K562 (cell line): ENCODE results near the gene MEX3A. TPM values are rescaled to one million over a fixed set of nuclear protein-coding genes. Genes with fewer than 3 reads are reported as not detected.

ENCODE experiments used
- ADNP ChIP-seq: fragments of 200-800 bp; sonication (Bioruptor generic); IDR thresholded peaks from 2 replicates; pipeline ENCODE4 v1.6.1; 2016; ENCODE audit warnings: missing genetic modification characterization, missing compliant biosample characterization
- CREM ChIP-seq: IDR thresholded peaks from 2 replicates; pipeline ENCODE4 v1.6.1; 2014; ENCODE audit warnings: antibody characterized with exemption, low read depth
- CTCF ChIP-seq, 3 experiments: IDR thresholded peaks in 2 of 3; conservative IDR thresholded peaks in 1 of 3; 2 replicates each; pipeline ENCODE4 v1.5.1; 2011 to 2012; ENCODE audit warnings: low read length in 3 of 3, mild to moderate bottlenecking in 3 of 3, control low read depth in 2 of 3, improper control_type of control experiment in 1 of 3, inconsistent platforms in 1 of 3, low read depth in 1 of 3, mixed read lengths in 1 of 3, moderate library complexity in 1 of 3; ENCODE audit not compliant: insufficient read depth in 2 of 3
- EP400 ChIP-seq: fragments of 450-650 bp; IDR thresholded peaks from 2 replicates; pipeline ENCODE4 v1.6.1; 2017; ENCODE audit warnings: antibody characterized with exemption, mild to moderate bottlenecking, moderate library complexity
- KDM2B ChIP-seq: fragments of 250-450 bp; sonication (Bioruptor Pico); IDR thresholded peaks from 2 replicates; pipeline ENCODE4 v1.8.0; 2021; ENCODE audit warnings: mild to moderate bottlenecking, moderate library complexity
- MLLT1 ChIP-seq, 2 experiments: fragments of 450-650 bp; IDR thresholded peaks; 2 replicates each; pipeline ENCODE4 v1.6.1; 2016
- POLR2AphosphoS2 ChIP-seq: IDR thresholded peaks from 2 replicates; pipeline ENCODE4 v1.6.1; 2012; ENCODE audit warnings: low read length, improper control_type of control experiment
- POLR2AphosphoS5 ChIP-seq: IDR thresholded peaks from 2 replicates; pipeline ENCODE4 v1.6.1; 2011; ENCODE audit warnings: mild to moderate bottlenecking, low read depth, low read length, moderate library complexity; ENCODE audit not compliant: control insufficient read depth, insufficient read depth
- RAD51 ChIP-seq: fragments of 450-650 bp; IDR thresholded peaks from 2 replicates; pipeline ENCODE4 v1.7.1; 2016; ENCODE audit warnings: low read depth, mild to moderate bottlenecking, borderline replicate concordance
- SAP30 ChIP-seq: fragments of 200-600 bp; sonication (generic); IDR thresholded peaks from 2 replicates; pipeline ENCODE4 v1.6.1; 2012; ENCODE audit warnings: borderline replicate concordance, low read depth, mild to moderate bottlenecking, moderate library complexity, low read length, control low read depth, inconsistent platforms; ENCODE audit not compliant: insufficient read depth, poor library complexity, severe bottlenecking
- SMARCA5 ChIP-seq: fragments of 450-650 bp; IDR thresholded peaks from 2 replicates; pipeline ENCODE4 v1.6.1; 2016
- SMC3 ChIP-seq: conservative IDR thresholded peaks from 2 replicates; pipeline ENCODE4 v1.6.1; 2011; ENCODE audit warnings: low read depth, low read length, improper control_type of control experiment; ENCODE audit not compliant: insufficient read depth
- U2AF2 ChIP-seq: fragments of 200-400 bp; formaldehyde crosslinking; optimal IDR thresholded peaks from 2 replicates; pipeline ENCODE3; 2017; ENCODE audit warnings: low read depth, mild to moderate bottlenecking, low read length
- ZBTB9 ChIP-seq: fragments of 450-650 bp; formaldehyde crosslinking; IDR thresholded peaks from 2 replicates; pipeline ENCODE4 v1.4.0; 2020; ENCODE audit warnings: mild to moderate bottlenecking, moderate library complexity
- polyA plus RNA-seq, 8 experiments: library from polyadenylated mRNA; depleted of rRNA in 4 of 8; stranded (reverse) in 5 of 8; unstranded in 3 of 8; fragments of >200 nt; fragmentation: Nextera tagmentation in 2 of 8; fragmentation: Illumina TruSeq in 1 of 8; extraction: Ambion mirVana in 2 of 8; extraction: Trizol in 1 of 8; gene quantifications; 2 replicates each; pipeline versions ENCODE4 v1.2.1 to v1.2.3, GENCODE V29; 2011 to 2014; ENCODE audit warnings: inconsistent platforms in 1 of 8, missing spikeins in 1 of 8
- total RNA-seq, 7 experiments: library from RNA; depleted of rRNA in 6 of 7; stranded (reverse); fragments of >200 nt in 6 of 7; fragmentation: Illumina TruSeq in 2 of 7; extraction: Trizol in 2 of 7; gene quantifications; 2 replicates each; pipeline versions ENCODE4 v1.2.1 to v1.2.3, GENCODE V29; 2011 to 2021; ENCODE audit warnings: low replicate concordance in 1 of 7
- TF ChIP-seq, protein P1 (sequence below): sonication (generic); formaldehyde crosslinking; IDR thresholded peaks from 2 replicates; pipeline ENCODE4 v1.8.0; 2022; ENCODE audit warnings: mild to moderate bottlenecking, low read depth, missing genetic modification reagents
- TF ChIP-seq, protein P2 (sequence below): sonication (generic); formaldehyde crosslinking; IDR thresholded peaks from 2 replicates; pipeline ENCODE4 v1.9.0; 2022; ENCODE audit warnings: mild to moderate bottlenecking, missing genetic modification reagents
- TF ChIP-seq, protein P3 (sequence below): fragments of 250-450 bp; sonication (Bioruptor Pico); IDR thresholded peaks from 2 replicates; pipeline ENCODE4 v1.8.0; 2021; ENCODE audit warnings: mild to moderate bottlenecking, moderate library complexity

The MEX3A gene
- total and polyA plus RNA-seq, 9 of the 15 experiments (the other 6 are each of a cell fraction or from before 2014, with no cell fraction given), result 0.36 to 13.7 (median 5.2) TPM

GRCh38 chr1:156052862-156053767 is 29.1 kb downstream of the MEX3A start (continued):
- TF ChIP-seq MLLT1 (IDR thresholded peaks at IDR 0.05) (0 out of 4 replicates have a peak, but pooled peaks of 1 of the 2 experiments have one; percentile 18), SMC3 (peak; percentile 9; the same call in 1 of the 2 replicates), KDM2B (CRISPR knock-in tag) (no peak), CREM (peak; percentile 31), SAP30 (peak; percentile 51), POLR2AphosphoS5 (0 out of 2 replicates have a peak, but pooled peaks have one; percentile 20), RAD51 (no peak), CTCF (IDR thresholded peaks at IDR 0.05 in 2 of 3, conservative IDR thresholded peaks at IDR 0.05 in 1 of 3; ENCODE audit: insufficient read depth in 2 of 3, low read depth in 1 of 3, low read length in 3 of 3) (peak in 2 of 3 experiments; percentile 40 to 55; a peak in 4 of 6 replicates), ADNP (tag) (no peak), POLR2AphosphoS2 (no peak), ZBTB9 (CRISPR knock-in tag) (no peak), EP400 (peak; percentile 84), SMARCA5 (peak; percentile 72; the same call in 1 of the 2 replicates), U2AF2 (no peak)
- TF ChIP-seq, protein P1, sequence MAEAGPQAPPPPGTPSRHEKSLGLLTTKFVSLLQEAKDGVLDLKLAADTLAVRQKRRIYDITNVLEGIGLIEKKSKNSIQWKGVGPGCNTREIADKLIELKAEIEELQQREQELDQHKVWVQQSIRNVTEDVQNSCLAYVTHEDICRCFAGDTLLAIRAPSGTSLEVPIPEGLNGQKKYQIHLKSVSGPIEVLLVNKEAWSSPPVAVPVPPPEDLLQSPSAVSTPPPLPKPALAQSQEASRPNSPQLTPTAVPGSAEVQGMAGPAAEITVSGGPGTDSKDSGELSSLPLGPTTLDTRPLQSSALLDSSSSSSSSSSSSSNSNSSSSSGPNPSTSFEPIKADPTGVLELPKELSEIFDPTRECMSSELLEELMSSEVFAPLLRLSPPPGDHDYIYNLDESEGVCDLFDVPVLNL (CRISPR knock-in tag), result no peak
- TF ChIP-seq, protein P2, sequence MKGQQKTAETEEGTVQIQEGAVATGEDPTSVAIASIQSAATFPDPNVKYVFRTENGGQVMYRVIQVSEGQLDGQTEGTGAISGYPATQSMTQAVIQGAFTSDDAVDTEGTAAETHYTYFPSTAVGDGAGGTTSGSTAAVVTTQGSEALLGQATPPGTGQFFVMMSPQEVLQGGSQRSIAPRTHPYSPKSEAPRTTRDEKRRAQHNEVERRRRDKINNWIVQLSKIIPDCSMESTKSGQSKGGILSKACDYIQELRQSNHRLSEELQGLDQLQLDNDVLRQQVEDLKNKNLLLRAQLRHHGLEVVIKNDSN (CRISPR knock-in tag), result no peak
- TF ChIP-seq, protein P3, sequence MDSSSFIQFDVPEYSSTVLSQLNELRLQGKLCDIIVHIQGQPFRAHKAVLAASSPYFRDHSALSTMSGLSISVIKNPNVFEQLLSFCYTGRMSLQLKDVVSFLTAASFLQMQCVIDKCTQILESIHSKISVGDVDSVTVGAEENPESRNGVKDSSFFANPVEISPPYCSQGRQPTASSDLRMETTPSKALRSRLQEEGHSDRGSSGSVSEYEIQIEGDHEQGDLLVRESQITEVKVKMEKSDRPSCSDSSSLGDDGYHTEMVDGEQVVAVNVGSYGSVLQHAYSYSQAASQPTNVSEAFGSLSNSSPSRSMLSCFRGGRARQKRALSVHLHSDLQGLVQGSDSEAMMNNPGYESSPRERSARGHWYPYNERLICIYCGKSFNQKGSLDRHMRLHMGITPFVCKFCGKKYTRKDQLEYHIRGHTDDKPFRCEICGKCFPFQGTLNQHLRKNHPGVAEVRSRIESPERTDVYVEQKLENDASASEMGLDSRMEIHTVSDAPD (CRISPR knock-in tag), result no peak
